NOMO-1 treated with DMSO at 0.1 percent for 48 hours (cell line): ENCODE results near the gene BANP.
"Not testable (repeated sequence)": the region's sequence is repeated elsewhere in the genome, so short reads cannot be mapped to it uniquely, and the experiment has no call there.

Experiments
- DNase-seq: peaks from one replicate; lab custom pipeline; 2025; ENCODE audit not compliant: unreplicated experiment; lab: John Stamatoyannopoulos, UW

Gene BANP

DNA sequence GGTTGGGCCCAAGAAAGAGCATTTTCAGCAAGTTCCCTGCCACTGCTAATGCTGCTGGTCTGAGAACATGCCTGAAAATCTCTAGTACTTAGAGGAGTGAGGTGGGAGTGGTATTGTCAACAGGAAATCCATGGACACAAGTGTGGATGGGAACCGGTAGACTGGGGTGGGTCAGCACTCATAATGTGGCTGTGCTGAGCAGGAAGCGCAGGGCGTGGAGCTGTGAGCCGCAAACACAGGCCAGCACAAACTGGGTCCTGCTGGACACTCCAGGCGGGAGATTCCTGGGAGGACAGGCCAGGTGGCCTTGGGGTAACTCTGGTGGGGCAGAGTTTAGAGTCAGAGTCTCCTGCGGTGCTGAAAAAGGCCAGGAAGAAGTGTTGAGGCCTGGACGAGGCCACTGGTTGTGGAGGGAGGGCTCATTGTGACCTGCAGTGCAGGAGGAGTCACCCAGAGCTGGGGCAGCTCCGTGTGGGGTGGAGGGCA is 62.6 kb downstream of the BANP start:
- DNase-seq = no peak

- DNase-seq = no peak
Measured at GRCh38 chr16:88014252-88014781, 63.1 kb downstream of the BANP start.

GRCh38 chr16:88014954-88015805 is 63.9 kb downstream of the BANP start:
- no peak for DNase-seq

DNA sequence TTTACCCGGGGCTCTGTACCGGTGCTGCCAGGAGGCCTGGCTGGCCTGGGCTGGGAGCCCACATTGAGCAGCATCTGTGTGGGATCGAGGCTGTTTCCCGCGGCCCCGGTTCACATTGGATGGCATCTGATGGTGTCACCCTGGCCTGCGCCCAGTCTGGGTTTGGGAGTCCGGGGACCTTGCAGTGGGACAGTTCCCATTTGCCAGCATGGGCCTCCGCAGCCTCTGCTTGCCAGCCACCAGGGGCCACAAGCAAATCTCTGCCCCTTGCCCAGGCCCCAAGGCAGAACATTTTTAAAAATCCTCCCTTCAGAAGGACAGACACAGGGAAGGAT is 64.5 kb downstream of the BANP start:
- no peak for DNase-seq

DNA sequence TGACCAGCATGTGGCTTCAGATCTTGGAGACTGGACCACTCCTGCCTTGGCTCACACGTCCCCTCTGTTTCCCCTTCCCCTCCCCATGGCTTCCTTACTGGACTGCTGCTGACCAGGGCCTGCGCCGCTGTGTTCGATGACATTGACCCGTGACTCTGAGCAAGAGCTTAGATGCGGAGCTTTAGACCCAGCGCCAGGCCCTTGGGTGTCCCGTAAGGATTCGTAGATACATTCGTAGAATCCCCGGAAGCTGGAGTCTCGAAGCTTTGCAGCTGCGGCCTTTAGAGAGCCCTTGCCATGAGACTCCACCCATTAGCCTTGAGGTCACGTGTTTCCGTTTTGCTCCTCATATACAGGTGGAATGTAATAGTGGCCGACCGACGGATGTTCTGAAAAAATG is 65.2 kb downstream of the BANP start:
- not testable (repeated sequence) for DNase-seq

DNA sequence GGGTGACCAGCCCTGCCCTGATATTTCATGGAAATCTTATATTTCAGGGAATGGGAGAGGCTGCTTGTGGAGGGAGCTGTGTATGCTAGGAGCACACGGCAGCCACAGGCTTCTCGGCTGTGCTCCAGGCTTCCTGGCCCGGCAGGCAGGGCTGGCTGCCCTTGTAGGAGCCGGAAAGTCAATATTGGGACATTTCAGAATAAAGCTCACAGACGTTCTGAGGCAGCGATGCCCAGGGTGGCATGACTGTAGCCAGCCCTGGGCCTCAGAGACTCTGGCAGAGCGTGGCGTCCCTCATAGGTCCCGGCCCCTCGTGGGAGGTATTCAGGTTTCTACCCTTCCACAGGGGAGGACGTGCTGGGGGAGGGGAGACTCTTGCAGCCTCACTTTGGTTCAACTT is 65.7 kb downstream of the BANP start:
- DNase-seq = no peak

GRCh38 chr16:88017587-88018101 is 66.4 kb downstream of the BANP start:
- no peak for DNase-seq

DNA sequence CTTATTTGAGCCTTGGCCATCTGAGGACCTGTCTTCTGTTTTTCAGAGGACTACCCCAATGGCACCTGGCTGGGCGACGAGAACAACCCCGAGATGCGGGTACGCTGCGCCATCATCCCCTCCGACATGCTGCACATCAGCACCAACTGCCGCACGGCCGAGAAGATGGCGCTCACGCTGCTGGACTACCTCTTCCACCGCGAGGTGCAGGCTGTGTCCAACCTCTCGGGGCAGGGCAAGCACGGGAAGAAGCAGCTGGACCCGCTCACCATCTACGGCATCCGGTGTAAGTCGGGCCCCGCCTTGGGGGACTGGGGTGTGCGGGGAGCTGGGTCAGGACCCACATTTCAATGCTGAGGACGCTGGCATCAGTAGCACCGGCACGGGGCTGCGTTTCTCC is 67.1 kb downstream of the BANP start:
- DNase-seq = not testable (repeated sequence)

DNA sequence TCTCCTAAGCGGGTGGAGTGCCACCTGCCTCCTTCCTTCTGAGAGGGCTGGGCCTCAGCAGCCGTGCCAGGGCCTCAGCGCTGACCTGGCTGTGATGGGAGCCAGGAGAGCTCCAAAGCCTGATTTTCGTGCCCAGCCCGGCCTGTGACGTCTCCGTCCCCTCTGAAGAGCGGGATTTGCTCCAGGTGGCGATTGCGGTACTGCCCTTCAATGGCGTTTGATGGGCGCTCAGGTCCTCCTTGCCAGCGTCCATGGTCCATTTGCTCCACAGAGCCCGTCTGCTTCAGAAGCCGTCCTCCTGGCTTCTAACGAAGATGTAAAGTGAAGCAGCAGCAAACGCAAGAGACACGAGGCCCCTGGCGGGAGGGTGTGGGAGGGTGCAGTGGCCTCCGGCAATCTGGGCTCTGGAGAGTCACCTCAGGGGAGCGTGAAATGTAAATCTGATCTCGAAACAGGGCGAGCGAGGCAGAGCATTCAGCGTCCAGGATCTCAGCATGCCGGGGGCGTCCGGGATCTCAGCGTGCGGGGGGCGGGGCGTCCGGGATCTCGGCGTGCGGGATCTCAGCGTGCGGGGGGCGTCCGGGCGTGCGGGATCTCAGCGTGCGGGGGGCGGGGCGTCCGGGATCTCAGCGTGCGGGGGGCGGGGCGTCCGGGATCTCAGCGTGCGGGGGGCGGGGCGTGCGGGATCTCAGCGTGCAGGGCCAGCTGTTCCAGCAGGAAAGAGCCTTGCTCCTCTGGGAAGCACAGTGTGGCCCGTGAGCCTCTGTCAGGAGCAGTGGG is 68.0 kb downstream of the BANP start:
- DNase-seq = not testable (repeated sequence)

GRCh38 chr16:88019821-88020515 is 68.7 kb downstream of the BANP start:
- no peak for DNase-seq

GRCh38 chr16:88020516-88020885 is 69.3 kb downstream of the BANP start:
- DNase-seq = no peak

DNA sequence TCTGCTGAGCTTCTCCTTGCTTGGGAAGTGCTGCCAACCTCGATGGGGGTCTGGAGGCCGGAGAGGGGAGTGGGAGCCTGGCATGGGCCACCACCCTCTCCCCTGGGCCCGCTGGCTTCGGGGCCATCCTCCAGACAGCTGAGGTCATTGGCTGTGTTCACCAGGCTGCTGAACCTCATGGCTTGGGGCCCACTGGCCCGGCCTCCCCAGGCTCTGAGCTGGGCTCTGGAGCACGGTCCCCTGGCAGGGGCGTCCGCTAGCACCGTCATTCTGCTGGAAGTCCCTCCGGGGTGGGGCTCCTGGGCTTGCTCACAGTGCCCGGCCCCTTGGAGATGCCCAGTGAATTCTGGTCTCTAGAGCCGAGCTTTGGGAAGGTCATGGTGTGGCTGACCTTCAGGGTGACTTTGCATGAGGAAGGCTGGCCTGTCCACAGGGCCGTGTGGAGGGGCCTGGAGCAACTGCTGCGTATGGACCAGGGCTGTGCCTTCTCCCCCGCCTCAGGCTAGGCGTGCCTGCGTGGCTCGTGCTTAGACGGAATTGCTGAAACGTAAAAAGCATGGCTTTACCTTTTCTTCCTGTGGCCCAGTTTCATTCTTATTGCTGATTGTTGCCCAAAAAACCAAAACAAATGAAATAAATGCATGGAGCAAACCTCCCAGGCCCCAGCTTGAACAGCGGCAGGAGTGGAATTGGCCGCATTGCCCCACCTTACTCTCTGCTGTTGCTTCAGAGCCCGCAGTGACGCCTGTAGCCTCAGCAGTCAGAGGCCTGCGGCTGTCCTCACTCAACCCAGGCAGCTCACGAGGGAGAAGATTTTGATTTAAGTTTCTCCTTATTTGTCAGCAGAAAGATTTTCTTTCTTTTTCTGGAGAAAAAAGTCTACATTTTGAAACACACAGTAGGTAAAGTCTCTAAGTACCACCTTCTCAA is 70.1 kb downstream of the BANP start:
- not testable (repeated sequence) for DNase-seq

DNA sequence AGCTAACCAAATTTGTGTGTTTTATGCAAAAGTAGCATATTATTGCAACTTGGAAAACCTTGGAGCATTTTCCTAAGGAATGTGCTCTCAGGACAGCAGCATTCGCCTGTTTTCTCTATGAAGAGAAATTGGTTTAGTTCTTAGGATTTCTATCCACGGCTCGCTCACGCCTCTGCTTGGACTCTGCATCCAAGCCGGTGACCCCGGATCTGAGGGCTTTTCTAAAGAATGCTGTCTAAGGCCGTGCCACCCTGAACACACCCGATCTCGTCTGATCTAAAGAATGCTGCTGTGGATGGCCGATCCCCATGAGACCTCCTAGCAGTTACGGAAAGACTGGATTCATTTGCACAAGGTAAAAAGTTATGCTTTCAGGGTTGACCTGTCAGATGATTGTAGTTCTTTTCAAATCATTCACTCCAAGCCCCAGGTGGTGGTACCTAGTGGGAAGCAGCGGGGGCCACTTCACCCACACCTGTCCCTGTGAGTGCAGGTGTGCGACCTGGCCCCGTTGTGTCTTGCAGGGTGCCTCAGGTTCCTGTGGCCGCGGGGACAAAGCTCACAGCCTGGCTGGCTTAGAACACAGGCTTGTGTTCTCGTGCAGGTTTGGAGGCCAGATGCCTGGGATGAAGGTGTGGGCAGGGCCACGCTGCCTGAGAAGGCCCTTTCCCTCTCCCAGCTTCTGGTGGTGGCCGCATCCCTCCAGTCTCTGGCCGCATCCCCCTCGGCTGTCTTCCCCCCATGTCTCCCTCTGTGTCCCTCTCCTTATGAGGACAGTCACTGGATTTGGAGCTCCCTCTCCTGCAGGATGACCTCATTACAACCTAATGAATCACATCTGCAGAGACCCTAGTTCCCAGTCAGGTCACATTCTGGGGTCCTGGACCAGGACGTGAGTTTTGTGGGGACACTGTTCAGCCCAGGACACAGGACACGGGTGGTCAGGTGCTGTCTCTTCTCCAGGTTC is 71.1 kb downstream of the BANP start:
- DNase-seq = no peak

DNA sequence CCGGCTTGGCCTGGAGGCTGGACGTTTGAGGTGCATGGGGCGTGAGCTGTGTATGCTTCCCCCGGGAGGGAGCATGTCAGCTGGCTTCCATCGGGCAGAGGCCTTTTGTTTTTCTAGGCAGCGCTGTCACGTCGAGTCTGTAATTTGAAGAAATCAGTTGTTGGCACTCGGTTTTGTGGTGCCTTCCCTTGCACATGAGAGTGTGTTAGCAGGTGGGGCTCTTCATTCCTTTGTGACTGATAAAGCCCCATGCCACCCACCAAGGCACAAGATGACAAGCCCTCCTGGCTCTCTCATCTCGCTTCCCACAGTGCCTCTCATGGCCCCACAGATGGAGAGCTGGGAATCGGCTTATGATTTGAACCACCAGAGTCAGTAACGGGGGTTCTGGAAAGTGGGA is 72.1 kb downstream of the BANP start:
- no peak for DNase-seq

DNA sequence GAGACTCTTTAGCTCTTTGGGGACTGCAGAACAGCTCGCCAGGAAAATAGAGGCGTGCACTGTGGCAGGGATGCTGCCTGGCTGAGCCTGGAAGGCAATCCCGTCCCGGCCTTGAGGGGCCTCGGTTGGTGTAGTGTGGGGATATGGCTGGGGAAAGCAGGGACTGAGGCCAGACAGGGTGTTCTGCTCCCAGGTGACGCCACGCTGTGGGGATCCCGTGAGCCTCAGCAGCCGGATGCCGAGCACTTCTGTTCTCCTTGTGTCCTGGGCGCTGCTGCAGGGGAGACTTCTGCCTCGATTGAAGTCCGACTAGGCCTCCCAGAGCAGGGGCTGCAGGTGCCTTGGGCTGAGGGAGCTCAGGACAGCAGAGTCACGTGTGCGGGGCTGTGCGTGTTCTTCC is 72.6 kb downstream of the BANP start:
- no peak for DNase-seq

DNA sequence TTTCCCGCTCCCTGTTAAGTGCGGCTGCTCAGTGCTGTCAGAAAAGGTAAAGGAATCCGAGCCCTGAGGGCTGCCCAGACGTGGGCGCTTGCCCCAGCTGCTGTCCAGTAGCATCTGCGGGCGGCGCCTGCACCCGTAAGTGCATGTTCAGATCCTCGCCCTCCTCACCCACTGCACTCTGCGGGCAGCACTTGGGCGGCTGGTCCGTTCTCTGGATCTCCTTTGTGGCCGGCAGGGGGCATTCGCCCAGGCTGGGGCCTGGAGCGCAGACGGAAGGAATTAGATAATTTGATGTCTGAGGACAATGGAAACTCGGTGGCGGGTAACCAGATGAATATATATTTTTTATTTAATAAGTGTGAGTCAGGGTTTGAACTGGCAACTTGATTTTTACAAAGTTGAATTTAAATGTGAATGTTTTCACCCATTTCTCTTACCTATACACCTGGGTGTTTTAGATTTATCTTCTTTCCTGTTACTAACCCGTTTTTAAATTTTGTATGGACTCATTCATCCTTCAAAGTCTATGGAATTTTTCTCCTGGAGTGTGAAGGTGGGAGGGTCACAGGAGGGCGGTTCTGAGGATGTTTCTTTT is 73.4 kb downstream of the BANP start:
- DNase-seq = peak; percentile 48

- peak; percentile 85 for DNase-seq
Measured at GRCh38 chr16:88025086-88025492, 73.9 kb downstream of the BANP start.

DNA sequence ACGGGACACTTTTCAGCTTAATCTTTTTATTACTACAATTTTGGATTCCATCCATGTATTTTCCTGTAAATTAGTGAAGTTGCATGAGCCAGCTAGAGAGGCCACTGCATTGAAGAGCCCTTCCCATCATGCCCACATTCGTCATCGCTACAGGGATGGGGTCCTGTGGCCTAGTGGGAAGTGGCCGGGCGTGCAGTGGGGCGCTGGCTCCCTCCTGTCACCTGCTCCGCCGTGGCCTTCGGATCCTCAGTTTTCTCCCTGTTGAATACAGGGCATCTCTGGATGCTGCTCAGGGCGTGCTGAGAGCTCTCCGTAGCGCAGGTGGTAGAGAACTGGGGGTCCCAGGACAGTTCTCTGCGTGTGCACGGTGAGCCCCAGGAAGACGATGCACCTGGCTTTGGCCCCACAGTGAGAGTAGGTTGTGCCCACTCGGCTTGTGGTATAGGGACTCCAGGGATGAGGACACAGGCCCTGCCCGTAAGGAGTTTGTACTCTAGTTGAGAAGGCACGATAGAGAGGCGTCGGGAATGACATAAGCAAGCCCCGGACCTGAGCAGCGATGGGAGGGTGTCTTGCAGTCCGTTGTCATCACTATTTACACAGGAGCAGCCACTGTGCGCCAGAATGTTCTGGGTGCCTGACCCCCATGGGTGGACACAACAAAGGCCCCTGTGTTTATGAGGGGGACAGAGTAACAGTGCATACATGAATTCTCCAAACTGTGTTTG is 74.8 kb downstream of the BANP start:
- DNase-seq = not testable (repeated sequence)
